Measurements from ENCODE around the gene REXO2.

Gene REXO2

DNA sequence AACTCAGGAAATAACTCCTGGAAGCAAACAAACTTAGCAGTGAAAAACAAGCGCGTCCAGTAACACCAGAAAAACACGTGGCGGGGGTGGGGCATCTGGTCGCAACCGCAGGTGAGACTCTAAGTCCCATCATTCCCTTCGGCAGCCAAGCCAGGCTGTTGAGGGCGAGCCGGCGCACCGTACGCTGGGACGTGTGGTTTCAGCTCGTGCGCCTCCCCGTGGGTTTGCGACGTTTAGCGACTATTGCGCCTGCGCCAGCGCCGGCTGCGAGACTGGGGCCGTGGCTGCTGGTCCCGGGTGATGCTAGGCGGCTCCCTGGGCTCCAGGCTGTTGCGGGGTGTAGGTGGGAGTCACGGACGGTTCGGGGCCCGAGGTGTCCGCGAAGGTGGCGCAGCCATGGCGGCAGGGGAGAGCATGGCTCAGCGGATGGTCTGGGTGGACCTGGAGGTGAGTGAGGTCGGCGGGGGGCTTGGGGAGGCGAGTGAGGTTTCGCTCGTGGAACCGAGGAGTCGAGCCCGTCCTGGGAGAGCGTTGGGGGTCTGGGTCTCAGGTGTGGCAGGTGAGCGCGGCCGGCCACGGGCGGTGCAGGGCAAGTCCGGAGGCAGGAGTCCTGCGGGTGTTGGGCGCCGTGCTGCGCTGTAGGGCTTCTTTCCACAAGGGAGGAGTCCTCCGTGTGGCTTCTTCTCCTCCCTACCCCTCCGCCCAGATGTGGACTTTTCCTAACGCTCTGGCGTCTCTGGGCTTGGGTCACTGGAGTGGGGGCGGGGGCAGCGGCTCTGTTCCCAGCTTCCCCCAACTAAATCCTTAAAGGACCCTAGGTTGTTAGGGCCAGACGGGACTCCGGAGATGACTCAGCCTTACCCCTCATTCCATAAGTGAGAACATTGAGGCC is at the start of gene REXO2:
REXO2 (plus strand) TSS at position 239 of the 892 bp plus-strand sequence; CDS start at position 301, 62 bp downstream.
- peak; percentile 91 to 95 for DNase-seq

DNA sequence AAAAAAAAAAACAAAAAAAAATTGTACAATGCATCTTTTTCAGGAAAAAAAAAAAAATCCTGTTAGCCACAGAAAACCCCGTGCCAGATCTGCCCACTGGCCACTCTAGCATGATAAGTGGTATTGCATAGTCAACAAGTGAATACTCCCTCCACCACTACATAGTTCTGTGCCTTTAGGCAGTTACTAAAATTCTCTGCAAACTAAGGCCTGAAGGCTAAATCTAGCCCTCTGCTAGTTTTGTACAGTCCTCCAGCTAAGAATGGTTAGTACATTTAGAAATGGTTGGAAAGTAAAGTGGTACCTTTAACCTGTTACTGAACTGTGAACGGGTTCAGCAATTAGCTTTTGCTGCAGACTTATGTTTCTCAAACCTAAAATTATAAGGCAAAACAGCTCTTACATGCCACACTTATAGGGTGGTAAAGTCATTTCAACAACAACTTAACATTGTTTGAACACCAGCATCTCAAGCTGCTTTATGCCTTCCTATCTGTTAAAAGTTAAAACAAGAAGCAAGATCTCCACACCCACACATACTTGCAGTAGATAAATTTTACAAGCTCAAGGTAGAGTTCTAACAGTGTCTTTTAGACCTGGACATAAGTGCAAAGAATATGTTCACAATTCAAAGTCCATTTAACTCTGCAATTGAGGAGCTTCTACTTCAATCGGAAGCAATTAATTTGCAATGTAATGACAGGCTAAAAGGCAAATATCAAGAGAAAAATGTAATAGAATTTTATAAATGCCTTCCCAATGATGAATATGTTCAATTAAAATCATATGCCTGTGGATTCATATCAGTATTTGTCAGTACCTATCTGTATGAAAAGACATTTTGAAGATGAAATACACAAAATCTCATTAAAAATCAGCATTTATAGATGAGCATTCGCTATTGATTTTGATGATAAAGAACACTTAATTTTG is 46.3 kb upstream of the REXO2 start:
- no peak for DNase-seq

DNA sequence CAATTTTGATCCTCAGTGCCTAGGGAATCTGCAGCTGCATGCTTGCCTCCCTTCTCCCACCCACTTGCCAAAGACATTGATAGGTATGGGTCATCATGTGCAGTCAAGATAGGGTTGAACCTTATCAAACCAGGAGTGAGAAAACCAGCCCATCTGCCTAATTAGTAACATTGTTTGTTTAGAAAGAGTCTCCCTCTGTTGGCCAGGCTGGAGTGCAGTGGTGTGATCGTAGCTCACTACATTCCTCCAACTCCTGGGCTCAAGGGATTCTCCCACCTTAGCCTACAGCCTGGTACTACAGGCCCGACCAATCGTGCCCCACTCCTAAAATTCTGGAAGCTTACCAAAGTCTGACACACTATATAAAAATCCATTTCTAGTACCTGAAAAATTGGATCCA is 43.5 kb upstream of the REXO2 start:
- no peak for DNase-seq

DNA sequence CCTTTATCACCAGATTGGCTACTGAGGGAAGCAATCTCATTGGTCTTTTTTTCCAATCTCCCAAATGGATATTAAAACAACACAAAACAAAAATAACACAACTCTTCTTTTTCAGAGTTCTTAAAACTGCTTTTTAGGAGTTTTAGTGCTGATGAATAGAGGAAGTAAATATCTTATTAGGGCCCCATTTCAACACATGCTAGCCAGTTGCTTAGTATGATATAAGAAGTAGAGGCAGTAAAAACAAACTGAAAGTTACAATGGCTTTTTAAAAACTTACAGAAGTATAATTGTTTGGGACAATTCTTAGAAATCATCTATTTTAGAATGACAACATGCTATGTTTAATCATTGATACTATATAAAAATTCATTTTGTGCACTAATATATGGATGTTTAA is 42.4 kb upstream of the REXO2 start:
- no peak for DNase-seq

DNA sequence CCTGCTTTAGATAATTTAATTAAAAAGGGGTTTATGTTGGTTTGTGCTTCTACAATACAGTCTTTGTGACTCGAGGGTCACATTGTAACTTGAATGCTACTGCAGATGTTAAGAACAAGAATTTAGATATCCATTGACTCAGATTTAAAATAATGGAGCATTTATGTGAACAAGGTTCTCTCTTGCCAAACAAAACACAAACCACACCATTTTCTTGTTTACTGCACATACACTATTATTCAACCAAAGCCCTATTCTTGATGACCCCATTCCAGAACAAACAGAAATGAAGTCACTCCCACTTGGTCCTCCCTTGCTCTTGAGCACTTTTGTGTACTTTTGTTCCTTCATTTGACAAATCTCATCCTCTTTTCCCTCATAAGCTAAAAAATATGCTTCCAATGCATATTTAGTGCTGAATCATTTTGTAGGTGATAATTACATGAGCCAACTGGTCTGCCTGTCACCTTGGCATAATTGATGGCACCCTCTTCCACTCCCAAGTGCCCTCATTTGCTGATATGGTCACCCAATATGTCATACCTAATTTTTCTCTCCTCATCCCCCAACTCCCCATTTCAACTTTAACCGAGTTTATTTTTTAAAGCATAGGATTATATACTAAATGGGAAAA is 41.8 kb upstream of the REXO2 start:
- DNase-seq, result no peak

DNA sequence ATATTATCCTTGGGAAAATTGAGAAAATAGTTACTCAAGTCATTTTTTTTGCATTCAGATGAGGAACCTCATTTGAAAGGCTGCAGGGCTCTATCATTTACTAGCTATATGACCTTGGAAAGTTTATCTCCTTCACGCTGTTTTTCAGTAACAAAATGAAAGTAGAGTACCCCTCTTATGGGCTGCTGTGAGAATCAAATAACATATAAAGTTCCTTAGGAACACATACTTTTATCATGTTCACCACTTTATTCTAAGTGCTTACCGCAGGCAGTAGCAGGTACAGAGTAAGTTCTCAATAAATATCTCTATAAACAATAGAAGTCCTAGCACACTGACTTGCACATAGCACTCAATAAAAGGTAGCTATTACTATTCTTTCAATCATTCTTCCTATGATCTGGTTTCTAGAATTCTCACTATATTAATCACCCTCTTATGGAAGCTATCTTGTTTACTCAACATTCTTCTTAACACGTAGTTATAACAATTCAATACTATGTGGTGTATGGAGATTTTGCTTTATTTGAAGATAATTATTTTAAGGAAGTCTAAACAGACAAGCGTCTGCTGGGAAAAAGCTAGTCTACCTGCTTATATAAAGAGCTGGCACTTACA is 40.9 kb upstream of the REXO2 start:
- no peak for DNase-seq

DNA sequence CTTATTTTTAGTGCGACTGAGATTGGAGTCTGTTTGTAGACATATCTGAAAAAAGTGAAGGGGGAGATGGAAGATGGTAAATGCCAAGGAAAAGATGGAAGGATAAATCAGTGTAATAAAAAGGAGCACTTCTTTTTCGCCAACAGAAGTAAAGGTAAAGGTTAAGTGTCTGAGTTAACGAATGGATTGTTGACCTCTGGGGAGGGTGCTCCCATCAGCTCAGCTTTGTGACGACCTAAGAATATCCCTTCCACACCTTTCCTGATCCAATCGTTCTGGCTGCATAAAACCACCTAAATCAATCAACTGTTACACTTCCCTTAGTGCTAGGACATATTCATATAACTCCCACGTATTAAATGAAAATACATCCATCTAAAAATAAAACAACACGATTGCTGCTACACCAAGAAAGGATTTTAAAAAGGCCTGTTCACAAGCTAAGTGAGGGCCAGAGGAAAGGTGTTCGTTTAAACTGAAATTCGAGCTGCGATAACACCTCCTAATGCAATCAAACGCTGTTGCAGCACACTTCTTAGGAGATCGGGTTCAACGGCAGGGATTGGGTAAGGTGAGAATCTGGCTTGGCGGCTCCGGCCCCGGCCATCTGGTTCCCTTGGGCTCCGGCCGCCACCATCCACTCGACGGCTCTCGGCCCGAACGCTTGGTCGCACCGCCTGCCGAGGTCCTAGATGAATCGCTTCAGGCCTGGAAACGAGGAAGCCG is 39.6 kb upstream of the REXO2 start:
- DNase-seq, result no peak

DNA sequence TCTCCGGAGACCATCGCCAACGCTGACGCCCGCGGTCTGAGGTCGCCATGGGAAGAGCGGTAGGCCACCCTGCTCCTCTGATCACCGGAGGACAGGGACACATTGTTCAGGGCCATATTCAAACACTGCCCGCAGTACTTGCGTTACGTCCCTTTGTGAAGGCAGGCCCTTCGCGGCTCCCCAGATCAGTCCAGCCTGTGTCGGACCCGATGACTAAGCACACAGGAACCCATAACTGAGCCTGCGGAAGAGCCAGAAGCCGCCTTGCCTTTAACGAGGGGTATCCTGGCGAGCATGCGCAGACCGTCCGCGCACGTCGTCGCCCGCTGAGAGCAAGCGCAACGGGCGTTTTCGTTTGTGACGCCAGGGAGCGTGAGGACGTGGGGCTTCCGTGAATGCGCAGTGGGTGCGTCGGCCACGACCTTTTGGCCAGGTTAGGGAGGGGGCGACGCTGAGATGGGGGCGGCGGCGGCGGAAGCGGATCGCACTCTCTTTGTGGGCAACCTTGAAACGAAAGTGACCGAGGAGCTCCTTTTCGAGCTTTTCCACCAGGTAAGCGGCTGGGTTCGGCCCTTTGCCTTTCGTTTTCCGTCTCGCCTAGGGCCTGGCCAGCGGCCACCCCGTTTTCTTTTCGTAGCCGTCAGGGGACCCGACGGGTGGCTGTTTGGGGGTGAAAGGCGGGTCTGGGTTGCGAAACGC is 38.9 kb upstream of the REXO2 start, which contains the start of the genes C11orf71 and RBM7:
C11orf71 (minus strand) TSS at position 296 of the 699 bp plus-strand sequence; CDS start at position 116, 180 bp downstream.
RBM7 (plus strand) TSS at position 451 of the 699 bp plus-strand sequence; CDS start at position 457, 6 bp downstream.
- DNase-seq, result peak; percentile 97 to 98

DNA sequence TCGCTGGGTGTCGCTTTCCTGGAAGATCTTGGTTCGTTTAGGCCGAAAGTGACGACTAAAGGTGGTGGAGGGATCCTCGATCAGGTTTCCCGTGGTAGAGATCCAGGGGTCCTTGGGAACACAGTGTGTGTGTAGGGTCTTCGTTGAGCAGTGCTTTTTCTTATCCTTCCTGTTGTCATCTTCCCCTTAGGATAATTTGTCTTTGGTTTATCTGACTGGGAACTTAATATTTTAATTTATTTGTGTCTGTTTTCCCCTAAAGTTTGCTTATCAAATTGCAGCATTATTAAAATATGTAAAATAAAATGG is 38.4 kb upstream of the REXO2 start:
- DNase-seq, result no peak

DNA sequence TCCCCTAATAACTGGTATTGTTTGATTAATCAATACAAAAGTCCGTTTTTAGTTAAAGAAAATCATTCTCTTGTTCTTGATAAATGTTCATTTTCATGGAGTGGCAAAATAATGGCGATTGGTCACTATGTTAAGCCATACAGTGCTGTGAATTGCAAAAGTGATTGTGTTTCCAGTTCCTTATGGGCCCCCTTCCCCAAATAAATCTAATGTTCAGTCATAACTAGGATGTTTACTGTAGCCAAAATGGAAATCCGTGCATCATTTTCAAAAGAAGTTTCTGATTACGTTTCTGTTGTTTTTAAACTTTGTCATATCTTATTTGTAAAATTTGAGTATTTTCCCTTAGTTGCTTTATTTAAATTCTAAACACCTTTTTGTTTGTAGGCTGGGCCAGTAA is 38.0 kb upstream of the REXO2 start:
- DNase-seq, result no peak

DNA sequence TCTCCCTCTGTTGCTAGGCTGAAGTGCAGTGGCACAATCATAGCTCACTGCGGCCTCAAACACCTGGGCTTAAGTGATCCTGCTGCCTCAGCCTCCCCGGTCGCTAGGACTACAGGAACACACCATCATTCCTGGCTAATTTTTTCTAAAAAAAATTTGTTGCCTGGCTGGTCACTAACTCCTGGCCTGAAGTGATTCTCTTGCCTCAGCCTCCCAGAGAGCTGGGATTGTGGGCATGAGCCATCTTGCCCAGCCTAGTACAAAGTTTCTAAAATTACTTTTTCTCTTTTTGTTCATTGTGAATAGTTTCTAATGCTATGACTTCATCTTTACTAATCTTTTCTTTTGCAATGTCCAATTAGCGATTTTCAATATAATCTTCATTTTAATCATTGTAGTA is 26.3 kb upstream of the REXO2 start:
- DNase-seq, result no peak

DNA sequence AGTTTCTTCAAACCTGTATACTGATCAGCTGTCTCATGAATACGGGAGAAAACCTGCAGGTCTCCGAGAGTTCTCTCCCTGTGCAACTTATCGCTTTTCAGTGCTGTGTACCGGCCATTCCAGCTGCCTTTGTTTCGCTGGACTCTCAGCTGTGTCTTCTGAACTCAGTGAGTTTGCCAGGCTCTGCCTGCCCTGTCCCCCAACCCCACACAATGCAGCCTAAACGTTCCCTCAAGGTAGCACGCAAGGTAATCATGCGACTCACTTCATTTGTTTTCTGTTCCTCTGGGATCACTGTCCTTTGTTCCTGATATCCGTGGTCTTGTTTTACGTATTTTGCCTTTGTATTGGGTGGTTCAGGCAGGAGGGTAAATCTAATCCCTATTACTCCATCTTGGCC is 25.3 kb upstream of the REXO2 start:
- DNase-seq, result no peak

DNA sequence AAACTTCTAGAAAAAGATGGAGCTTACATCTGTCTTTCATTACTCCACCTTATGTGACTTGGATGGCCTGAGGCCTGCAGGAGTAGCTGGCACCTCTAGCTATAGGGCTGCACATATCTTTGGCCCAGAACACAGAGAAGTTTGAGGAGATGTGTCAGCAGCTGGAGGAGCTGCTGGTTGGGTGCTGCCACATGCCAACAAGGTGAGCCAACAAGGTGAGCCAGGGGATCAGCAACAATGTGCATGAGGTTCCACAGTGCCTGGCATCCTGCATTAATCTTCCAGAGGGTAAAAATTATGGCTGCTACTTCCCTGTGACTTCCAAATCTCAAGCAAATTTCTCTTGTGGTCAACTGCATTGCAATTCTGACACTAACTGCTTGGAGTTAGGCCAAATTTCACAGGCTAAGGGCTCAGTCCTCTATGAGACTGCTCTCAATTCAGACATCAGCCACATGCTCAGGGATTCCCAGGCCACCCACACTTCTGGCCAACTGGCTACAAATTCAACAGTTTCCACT is 22.8 kb upstream of the REXO2 start:
- DNase-seq, result no peak

DNA sequence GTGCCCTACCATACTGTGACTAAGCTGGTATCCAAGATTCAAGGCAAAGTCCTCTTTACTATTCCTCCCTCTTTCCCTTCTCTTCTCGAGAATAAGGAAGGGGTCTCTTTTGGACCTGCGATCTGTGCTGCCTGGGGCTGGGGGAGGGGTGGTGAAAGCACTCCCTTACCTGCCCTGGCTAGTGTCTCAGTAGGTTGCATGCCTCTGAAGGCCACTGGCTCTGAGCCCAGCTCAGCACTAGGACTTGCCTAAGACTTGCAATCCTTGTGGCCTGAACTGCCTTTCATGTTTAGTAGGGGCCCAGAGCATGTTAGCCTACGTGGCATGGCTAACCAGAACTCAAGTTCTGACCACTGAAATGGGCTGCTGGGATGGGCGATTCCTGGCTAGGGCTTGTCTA is 13.0 kb upstream of the REXO2 start:
- no peak for DNase-seq

DNA sequence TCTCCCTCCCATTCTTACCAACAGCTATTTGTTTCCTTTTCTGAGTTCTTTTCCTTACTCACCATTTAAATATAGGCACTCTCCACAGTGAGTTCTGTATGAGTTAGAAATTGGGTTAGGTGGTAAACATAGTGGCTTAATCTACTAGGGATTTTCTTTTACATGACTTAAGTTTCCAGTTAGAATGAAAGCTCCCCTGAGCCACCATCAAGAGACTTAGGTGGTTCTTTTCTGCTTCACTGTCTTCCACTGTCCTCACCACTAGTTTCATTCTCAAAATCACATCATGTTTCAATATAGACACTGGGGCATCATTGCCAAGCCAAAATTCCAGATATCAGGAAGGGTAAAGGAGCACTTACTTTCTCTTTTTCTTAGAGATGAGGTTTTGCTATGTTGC is 9.0 kb upstream of the REXO2 start:
- DNase-seq, result no peak

DNA sequence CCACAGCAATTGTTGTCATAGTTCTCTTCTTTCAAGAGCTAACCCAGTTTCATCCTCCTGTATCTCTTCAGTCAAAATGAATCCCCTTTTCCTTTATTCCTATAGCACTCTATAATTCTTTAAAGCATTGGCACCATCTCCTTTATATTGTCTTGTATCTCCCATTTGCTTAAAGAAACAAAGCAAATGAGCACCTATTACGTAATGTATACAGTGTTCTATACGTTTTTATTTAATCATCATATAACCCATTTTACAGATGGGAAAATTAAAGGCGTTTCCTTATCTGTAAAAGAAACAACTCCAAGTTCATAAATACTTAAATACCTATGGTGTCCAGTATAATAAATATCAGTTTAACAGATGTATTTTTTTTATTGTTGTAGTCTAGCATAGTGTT is 6.4 kb upstream of the REXO2 start:
- DNase-seq, result no peak

DNA sequence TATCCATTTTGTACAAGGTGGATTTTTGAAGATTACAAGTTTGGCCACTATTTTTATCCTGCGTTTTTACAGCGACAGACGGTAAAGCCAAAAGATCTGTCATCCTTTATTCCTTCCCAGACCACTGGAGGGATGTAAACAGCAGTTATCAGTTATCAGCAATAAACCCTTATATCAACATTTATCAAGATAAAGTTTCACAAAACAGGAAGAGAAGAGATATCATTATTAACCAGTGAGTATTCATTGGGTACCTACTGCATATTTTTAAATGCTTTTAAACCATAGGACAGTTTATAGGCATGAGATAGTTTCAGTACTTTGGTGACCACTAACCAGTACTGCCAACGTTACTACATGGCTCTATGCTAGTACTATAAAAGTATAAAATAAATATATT is 5.9 kb upstream of the REXO2 start:
- no peak for DNase-seq

DNA sequence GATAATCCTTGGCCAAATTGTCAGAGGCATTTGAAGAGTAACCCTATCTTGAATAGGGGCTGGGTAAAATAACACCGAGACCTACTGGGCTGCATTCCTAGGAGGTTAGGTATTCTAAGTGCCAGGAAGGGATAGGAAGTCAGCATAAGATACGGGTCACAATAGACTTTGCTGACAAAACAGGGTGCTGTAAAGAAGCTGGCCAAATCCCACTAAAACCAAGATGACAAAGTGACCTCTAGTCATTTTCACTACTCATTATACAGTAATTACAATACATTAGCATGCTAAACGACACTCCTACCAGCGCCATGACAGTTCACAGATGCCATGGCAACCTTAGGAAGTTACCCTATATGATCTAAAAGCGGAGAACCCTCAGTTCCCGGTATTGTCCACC is 964 bp upstream of the REXO2 start:
- no peak for DNase-seq

DNA sequence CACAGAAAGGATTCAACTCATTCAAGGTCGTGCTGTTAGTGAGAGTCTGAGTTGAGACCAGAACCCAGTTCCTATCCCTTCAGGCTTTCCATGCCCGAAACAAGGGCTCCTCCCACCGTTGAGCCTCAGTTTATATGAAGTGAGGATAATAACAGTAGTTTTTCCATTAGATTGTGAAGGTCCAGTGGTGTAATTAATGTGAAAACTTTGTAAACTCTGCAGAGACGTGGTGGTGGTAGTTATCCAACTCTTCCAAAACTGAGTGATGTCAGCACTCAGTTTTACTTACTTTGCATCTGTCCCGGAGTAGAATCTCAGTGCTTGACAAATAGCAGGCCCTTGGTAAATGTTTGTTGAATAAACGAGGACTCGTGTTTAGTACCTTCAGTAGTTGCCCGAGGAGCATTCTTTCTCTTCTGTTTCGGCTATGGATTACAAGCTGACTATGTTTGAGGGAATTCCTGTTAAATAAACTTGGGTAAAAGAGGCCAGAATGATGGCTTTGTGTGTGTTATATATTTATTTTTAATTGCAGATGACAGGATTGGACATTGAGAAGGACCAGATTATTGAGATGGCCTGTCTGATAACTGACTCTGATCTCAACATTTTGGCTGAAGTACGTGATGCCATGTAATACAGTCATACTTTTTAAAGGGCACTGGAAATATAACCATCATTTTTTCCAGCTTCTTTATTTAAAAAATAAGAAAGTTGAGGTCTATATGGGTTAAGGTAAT is 1.0 kb downstream of the REXO2 start:
- no peak for DNase-seq

DNA sequence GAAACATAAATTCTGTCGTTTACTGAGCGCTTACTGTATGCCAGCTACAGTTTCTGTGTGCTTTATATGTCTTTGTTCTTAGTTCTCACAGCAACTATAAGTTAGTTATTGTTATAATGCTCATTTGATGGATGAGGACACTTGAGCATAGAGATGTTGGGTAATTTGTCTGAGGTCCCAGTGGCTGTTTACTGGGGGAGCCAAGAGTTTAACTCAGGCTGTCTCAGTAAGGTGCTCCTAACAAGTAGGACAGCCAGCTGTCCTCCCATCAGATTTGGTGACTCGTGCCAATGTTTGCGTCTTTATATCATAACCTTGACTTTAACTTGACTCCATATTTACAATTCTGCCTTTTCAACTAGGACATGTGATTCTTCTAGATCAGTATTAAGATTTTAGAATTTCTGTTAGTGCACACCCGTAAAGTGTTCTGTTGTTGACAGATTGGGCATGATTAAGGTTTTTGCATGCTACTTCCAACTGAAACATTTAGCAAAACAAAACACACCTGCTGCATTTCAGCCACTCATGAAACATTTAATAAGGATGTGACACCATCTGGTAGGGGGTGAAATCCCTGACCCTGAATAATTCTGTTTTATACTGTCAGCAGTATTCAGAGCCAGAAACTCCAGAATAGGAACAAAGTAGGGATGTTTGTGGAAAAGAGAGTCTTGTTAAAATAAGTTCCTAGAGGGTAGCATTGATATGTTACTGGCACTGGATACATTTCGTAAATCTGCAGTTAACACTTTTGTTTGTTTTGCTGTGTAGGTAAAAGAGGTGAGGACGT is 1.9 kb downstream of the REXO2 start:
- no peak for DNase-seq
